MM.1S (cell line): ENCODE data around the gene PARVA.

ENCODE experiments used
- EZH2 ChIP-seq: fragments of 300-600 bp; sonication (generic); optimal IDR thresholded peaks from 2 replicates; pipeline ENCODE3; 2017; ENCODE audit warnings: low read depth, mild to moderate bottlenecking, antibody characterized with exemption, low read length, mixed read lengths
- EZH2phosphoT487 ChIP-seq: fragments of 300-600 bp; sonication (generic); IDR thresholded peaks from 2 replicates; pipeline ENCODE4 v1.6.1; 2018; ENCODE audit warnings: antibody characterized with exemption, low read length
- TF ChIP-seq, protein P1 (sequence below): fragments of 300-600 bp; sonication (generic); IDR thresholded peaks from 2 replicates; pipeline ENCODE4 v1.5.1; 2016; ENCODE audit warnings: antibody characterized with exemption, low read length, mixed read lengths

DNA sequence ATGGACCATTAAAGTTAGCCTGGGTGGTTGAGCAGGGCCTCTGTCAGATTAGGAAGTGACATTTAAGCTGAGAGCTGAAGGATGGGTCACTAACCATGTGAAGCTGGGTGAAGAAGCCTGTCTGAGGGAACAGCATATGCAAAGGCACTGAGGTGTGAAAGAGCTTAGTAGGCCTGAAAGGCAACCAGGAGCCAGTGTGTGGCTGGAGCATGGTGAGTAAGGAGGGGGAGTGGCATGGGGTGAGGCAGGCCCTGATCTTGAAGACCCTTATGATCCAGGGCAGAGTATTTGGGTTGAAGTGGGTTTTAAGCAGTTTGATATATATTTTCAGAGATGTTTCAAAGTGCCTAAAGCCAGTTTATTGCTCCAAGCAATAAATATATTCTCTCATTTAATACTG, 48.8 kb downstream of the PARVA start:
- TF ChIP-seq, protein P1, sequence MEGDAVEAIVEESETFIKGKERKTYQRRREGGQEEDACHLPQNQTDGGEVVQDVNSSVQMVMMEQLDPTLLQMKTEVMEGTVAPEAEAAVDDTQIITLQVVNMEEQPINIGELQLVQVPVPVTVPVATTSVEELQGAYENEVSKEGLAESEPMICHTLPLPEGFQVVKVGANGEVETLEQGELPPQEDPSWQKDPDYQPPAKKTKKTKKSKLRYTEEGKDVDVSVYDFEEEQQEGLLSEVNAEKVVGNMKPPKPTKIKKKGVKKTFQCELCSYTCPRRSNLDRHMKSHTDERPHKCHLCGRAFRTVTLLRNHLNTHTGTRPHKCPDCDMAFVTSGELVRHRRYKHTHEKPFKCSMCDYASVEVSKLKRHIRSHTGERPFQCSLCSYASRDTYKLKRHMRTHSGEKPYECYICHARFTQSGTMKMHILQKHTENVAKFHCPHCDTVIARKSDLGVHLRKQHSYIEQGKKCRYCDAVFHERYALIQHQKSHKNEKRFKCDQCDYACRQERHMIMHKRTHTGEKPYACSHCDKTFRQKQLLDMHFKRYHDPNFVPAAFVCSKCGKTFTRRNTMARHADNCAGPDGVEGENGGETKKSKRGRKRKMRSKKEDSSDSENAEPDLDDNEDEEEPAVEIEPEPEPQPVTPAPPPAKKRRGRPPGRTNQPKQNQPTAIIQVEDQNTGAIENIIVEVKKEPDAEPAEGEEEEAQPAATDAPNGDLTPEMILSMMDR: no peak
- no peak for TF ChIP-seq EZH2phosphoT487
- TF ChIP-seq EZH2: no peak
